Adrenal gland (tissue), 5 donors: Measurements from ENCODE around the gene RTN4.
"Not testable (repeated sequence)": the region's sequence is repeated elsewhere in the genome, so short reads cannot be mapped to it uniquely, and the experiment has no call there.

Experiments used
- POLR2A ChIP-seq, 2 donors: fragments of 450-650 bp; IDR thresholded peaks; one replicate each; pipeline ENCODE4 v1.6.1; 2017; ENCODE audit warnings: antibody characterized with exemption in 2 of 2, mild to moderate bottlenecking in 2 of 2, moderate library complexity in 1 of 2
- TF ChIP-seq, protein P1 (sequence below), 6 experiments: fragments of 450-650 bp in 4 of 6; fragments of 200-600 bp in 2 of 6; sonication (generic) in 1 of 6; IDR thresholded peaks; 1 replicate in 5 of 6; 2 replicates in 1 of 6; pipeline versions ENCODE4 v1.5.1 to v1.8.0; 2016 to 2021; ENCODE audit warnings: antibody characterized with exemption in 6 of 6, mild to moderate bottlenecking in 2 of 6, moderate library complexity in 1 of 6
- donor health status: DM: no; HTN: no; CAD: no.

DNA sequence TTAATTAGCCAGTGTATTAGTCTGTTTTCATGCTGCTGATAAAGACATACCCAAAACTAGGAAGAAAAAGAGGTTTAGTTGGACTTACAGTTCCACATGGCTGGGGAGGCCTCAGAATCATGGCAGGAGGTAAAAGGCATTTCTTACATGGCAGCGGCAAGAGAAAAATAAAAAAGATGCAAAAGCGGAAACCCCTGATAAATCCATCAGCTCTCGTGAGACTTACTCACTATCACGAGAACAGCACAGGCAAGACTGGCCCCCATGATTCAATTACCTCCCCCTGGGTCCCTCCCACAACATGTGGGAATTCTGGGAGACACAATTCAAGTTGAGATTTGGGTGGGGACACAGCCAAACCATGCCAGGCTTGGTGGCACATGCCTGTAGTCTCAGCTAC lies 41.4 kb upstream of the RTN4 start:
- TF ChIP-seq, protein P1, sequence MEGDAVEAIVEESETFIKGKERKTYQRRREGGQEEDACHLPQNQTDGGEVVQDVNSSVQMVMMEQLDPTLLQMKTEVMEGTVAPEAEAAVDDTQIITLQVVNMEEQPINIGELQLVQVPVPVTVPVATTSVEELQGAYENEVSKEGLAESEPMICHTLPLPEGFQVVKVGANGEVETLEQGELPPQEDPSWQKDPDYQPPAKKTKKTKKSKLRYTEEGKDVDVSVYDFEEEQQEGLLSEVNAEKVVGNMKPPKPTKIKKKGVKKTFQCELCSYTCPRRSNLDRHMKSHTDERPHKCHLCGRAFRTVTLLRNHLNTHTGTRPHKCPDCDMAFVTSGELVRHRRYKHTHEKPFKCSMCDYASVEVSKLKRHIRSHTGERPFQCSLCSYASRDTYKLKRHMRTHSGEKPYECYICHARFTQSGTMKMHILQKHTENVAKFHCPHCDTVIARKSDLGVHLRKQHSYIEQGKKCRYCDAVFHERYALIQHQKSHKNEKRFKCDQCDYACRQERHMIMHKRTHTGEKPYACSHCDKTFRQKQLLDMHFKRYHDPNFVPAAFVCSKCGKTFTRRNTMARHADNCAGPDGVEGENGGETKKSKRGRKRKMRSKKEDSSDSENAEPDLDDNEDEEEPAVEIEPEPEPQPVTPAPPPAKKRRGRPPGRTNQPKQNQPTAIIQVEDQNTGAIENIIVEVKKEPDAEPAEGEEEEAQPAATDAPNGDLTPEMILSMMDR (IDR thresholded peaks at IDR 0.05): not testable (repeated sequence)
- TF ChIP-seq POLR2A (IDR thresholded peaks at IDR 0.05): not testable (repeated sequence)
